Activated CD4-positive, alpha-beta T cell treated with anti-CD3 and anti-CD28 coated beads, Interleukin-2, Interleukin-4, amounts not matched to agents 100 ng/mL and 50 ng/mL, durations not matched to agents 16 hours and 8 hours (primary cell): ENCODE results near the gene RABGAP1L.
"Not testable (repeated sequence)": the region's sequence is repeated elsewhere in the genome, so short reads cannot be mapped to it uniquely, and the experiment has no call there.

Experiments used
- DNase-seq: peaks from one replicate; pipeline ENCODE4 v3.0.0-alpha.2; 2020; ENCODE audit warnings: low spot score

The RABGAP1L gene

GRCh38 chr1:174366946-174367345 lies 207.6 kb downstream of the RABGAP1L start:
- DNase-seq = no peak

- no peak for DNase-seq
Measured at GRCh38 chr1:174367892-174368291, 208.6 kb downstream of the RABGAP1L start.

GRCh38 chr1:174376030-174376429 lies 216.7 kb downstream of the RABGAP1L start:
- DNase-seq = no peak

GRCh38 chr1:174391716-174392115 lies 232.4 kb downstream of the RABGAP1L start:
- DNase-seq = no peak

GRCh38 chr1:174393885-174394284 lies 234.6 kb downstream of the RABGAP1L start:
- no peak for DNase-seq

DNA sequence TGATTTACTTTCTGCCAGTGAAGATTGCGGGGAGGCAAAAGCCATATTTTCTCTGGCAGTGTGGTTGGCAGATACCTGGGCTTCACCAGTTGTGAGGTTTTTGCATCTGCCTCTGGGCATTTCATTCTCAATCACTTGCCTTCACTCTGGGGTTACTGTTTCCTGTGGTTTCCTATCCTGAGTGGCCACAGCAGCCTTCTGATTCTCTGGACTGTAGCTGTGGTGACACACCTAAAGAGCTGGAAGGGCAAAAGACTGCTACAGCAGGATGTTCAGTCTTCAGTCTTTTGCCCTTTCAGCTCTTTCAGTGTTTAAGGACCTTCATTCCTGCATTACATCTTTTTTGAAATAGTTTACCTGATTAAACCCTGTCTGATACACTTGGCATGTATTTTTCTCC lies 237.9 kb downstream of the RABGAP1L start:
- peak; percentile 2 for DNase-seq

DNA sequence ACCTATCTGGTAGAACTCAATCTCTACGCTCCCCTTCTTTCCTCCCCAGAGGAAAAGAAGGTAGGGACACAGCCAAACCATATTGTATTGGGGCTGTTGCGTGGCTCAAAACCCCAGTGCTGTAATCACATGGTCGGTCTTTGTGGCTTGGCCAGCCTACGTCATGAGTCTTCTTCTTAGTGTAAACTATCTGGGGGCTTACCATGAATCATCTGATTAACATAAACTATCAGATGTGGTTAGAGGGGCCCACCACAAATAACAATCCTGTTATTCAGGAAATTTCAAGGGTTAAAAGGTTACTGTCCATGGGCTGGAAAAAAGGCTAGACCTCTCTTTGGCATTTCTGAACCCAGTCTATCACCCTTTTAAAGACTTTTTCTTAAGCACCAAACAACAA lies 238.9 kb downstream of the RABGAP1L start:
- peak; percentile 2 for DNase-seq

GRCh38 chr1:174399211-174399610 lies 239.9 kb downstream of the RABGAP1L start:
- DNase-seq = no peak

GRCh38 chr1:174401075-174401474 lies 241.8 kb downstream of the RABGAP1L start:
- DNase-seq = no peak

DNA sequence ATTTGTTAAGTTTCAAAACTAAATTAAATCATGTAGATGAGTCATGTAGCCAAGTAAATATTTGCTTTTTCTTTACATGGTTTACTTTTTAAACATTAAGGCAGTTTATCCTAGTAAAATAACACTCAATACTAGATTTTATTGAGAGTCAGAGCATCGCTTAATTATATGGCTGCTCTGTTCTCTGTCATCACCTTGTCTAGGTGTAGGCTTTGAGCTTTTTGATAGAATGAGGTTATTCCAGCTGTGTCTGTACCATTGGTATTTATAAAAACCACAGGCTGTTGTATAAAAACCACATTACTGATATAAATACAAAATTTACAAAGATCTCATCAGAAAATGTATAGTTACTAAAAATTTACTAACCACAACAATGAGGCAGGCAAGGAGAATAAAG lies 245.9 kb downstream of the RABGAP1L start:
- no peak for DNase-seq

GRCh38 chr1:174406421-174406820 lies 247.1 kb downstream of the RABGAP1L start:
- DNase-seq = no peak

DNA sequence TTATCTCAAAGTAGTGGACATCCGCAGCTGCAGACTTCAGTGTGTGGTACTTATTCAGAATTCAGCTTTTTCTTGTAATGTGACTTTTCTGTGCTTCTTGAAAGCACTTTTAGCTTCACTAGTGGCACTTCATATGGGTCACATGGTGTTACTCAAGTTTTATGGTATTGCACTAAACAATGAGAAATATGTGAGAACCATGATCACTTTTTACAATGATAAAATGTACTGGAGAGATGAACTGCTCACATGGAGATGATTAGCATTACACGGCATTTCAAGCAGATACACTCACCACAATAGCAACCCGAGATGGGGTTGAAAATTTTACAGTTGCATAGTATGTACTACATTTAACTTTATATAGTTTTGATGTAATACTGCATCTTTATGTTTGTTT lies 248.3 kb downstream of the RABGAP1L start:
- no peak for DNase-seq

- DNase-seq = no peak
Measured at GRCh38 chr1:174408146-174408545, 248.8 kb downstream of the RABGAP1L start.

- DNase-seq = not testable (repeated sequence)
Measured at GRCh38 chr1:174409801-174410200, 250.5 kb downstream of the RABGAP1L start.

DNA sequence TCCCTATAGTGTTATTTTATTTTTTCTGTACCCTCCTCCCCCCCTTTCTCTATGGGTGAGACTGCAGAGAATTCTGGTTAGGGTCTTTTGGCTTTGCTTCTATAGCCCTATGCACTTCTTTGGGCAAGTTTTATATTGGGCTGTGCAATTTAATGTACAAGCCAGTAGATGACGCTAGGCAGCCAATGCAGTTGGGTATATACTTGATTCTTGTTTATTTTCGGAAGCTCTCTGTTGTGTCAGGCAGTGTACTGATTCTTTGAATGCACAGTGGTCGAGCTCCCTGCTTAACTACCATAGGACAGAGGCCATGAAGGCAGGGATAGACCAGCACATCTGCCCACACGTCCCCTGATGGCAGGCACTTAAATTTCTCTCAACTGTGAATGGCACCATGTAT lies 254.3 kb downstream of the RABGAP1L start:
- no peak for DNase-seq

- DNase-seq = no peak
Measured at GRCh38 chr1:174414203-174414602, 254.9 kb downstream of the RABGAP1L start.

GRCh38 chr1:174415506-174415905 lies 256.2 kb downstream of the RABGAP1L start:
- DNase-seq = no peak

GRCh38 chr1:174417921-174418320 lies 258.6 kb downstream of the RABGAP1L start:
- no peak for DNase-seq

GRCh38 chr1:174425121-174425520 lies 265.8 kb downstream of the RABGAP1L start:
- DNase-seq = no peak

- DNase-seq = no peak
Measured at GRCh38 chr1:174426153-174426552, 266.8 kb downstream of the RABGAP1L start.

DNA sequence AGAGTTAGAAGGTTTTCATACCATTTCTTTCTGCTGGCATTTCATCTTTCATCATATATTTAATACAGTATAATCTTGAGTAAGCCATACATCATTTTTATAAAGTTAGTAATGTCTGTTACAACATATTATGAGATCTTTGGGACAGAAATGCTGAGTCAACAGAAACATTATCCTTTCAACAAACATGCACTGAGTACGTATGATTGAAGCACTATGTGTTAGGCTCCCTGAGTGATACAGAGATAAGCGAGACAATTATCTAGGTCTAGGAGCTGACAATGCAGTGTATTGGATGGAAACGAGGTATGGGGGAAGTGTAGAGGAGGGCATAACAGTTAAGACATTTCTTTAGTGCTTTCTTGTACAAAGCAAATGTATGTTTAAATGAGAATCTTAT lies 268.7 kb downstream of the RABGAP1L start:
- DNase-seq = no peak

- DNase-seq = no peak
Measured at GRCh38 chr1:174428739-174429138, 269.4 kb downstream of the RABGAP1L start.

GRCh38 chr1:174433451-174433850 lies 274.1 kb downstream of the RABGAP1L start:
- DNase-seq = no peak

DNA sequence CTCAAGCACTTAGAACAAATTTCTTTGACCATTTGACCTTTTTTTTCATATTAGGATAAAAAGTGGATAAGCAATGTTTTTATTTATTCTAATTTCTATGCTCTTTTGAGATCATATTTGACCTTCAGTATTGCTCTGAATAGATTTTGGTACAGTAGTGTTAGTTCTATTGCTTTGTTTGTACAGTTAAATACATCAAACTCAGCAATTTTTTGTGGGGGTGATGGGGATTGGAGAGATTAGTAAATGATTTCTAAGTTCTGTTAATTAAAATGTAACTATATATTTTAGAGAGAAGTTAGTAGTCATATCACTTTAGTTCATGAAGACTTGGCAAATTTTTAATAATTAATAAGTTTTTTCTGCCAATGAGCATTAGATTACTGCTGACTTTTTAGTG lies 286.0 kb downstream of the RABGAP1L start:
- no peak for DNase-seq

DNA sequence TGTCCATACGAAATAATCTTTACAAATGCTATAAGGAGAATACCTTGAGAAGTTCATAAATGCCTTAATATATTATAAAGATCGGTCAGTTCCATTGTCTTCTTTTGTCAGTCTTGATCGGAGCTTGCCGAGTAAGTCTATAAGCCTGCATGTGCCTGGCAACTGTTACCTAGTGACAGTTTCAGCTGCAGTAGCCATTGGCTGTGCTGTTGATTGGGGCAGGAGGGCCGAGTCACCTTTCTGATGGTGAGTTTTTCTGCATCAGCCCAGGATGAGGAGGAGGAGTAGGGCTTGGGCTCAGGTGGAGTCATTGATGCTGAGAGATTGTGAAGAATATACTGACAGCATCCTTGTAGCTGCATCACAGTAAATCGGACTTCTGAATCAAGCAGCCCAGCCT lies 286.5 kb downstream of the RABGAP1L start:
- no peak for DNase-seq
